22Rv1 (cell line): ENCODE results near the gene EML3.

Source experiments
- ZFX ChIP-seq: fragments of 450-650 bp; IDR thresholded peaks from 2 replicates; pipeline ENCODE4 v1.6.1; 2017; ENCODE audit warnings: antibody characterized with exemption, borderline replicate concordance
- TF ChIP-seq, protein P1 (sequence below): fragments of 450-650 bp; IDR thresholded peaks from 2 replicates; pipeline ENCODE4 v1.5.1; 2017; ENCODE audit warnings: mild to moderate bottlenecking

DNA sequence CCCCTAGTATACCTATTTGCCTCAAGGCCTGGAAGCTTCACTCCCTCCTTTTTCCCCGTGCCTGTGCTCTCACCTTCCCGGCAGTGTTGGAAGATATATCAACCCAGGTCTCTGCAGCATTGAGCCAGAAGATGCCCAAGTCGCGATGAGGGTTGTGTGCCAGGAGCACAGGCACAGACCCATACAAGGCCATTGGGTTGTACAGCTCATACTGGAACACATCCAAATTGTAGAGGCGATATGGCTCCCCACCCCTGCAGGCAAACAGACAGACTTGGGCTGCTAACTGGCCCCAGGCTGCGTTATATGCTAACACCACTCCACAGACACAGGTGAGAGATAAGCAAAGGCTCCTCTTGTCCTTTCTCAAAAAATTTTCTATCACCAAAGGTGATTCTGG is 19.9 kb upstream of the EML3 start:
- TF ChIP-seq, protein P1, sequence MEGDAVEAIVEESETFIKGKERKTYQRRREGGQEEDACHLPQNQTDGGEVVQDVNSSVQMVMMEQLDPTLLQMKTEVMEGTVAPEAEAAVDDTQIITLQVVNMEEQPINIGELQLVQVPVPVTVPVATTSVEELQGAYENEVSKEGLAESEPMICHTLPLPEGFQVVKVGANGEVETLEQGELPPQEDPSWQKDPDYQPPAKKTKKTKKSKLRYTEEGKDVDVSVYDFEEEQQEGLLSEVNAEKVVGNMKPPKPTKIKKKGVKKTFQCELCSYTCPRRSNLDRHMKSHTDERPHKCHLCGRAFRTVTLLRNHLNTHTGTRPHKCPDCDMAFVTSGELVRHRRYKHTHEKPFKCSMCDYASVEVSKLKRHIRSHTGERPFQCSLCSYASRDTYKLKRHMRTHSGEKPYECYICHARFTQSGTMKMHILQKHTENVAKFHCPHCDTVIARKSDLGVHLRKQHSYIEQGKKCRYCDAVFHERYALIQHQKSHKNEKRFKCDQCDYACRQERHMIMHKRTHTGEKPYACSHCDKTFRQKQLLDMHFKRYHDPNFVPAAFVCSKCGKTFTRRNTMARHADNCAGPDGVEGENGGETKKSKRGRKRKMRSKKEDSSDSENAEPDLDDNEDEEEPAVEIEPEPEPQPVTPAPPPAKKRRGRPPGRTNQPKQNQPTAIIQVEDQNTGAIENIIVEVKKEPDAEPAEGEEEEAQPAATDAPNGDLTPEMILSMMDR = no peak
- TF ChIP-seq ZFX = no peak
